B cell (primary cell): Measurements from ENCODE around the gene NAP1L1. TPM values are rescaled to one million over a fixed set of nuclear protein-coding genes. Genes with fewer than 3 reads are reported as not detected.

Experiments
- ATAC-seq: fragments of 200-7000 bp; cut with Tn5 transposase; one replicate; pipeline ENCODE4 v1.10.0; 2021; ENCODE audit warnings: low read depth, mild to moderate bottlenecking, moderate number of reproducible peaks, moderate library complexity
- CTCF ChIA-PET: fragments of 350-600 bp; sonication (Branson Sonifier 250); formaldehyde crosslinking; loops from one replicate; lab custom pipeline; 2021; ENCODE audit warnings: antibody characterized with exemption, inconsistent platforms; lab: Charles Lee
- POLR2A ChIA-PET: fragments of 350-600 bp; sonication (Branson Sonifier 250); formaldehyde crosslinking; loops from one replicate; lab custom pipeline; 2021; ENCODE audit warnings: antibody characterized with exemption; lab: Charles Lee
- DNase-seq: peaks from one replicate; pipeline ENCODE4 v3.0.0; 2013
- H2AFZ ChIP-seq: 2 replicates; pipeline ENCODE4 v1.6.1; 2012; ENCODE audit warnings: mild to moderate bottlenecking, low read depth, low read length; ENCODE audit not compliant: insufficient read depth, poor library complexity, severe bottlenecking
- H3K27ac ChIP-seq, 2 donors: 1 replicate in 1 of 2; 2 replicates in 1 of 2; pipeline ENCODE4 v1.5.1; 2012 to 2013; ENCODE audit warnings: low read length in 2 of 2, mild to moderate bottlenecking in 2 of 2, moderate library complexity in 1 of 2
- H3K27me3 ChIP-seq, 4 experiments: fragments of 200-600 bp in 1 of 4; sonication (generic) in 1 of 4; replicated peaks in 1 of 4; 1 replicate in 2 of 4; 2 replicates in 2 of 4; pipeline versions ENCODE4 v1.6.1 to v1.7.0; 2013 to 2016; ENCODE audit warnings: low read length in 3 of 4, mild to moderate bottlenecking in 2 of 4, mixed read lengths in 1 of 4, moderate library complexity in 1 of 4; ENCODE audit not compliant: insufficient read depth in 4 of 4, control insufficient read depth in 3 of 4; ENCODE audit errors: control extremely low read depth in 1 of 4
- H3K36me3 ChIP-seq, 2 experiments: replicated peaks in 1 of 2; 1 replicate in 1 of 2; 2 replicates in 1 of 2; pipeline versions ENCODE4 v1.6.1 to v1.7.1; 2013; ENCODE audit warnings: low read length in 1 of 2; ENCODE audit not compliant: insufficient read depth in 2 of 2, control insufficient read depth in 1 of 2; ENCODE audit errors: control extremely low read depth in 1 of 2, extremely low read depth in 1 of 2
- H3K4me1 ChIP-seq, 2 donors: fragments of 200-600 bp in 1 of 2; sonication (generic) in 1 of 2; 1 replicate in 1 of 2; 2 replicates in 1 of 2; pipeline versions ENCODE4 v1.5.1 to v1.6.1; 2013 to 2017; ENCODE audit warnings: low read length in 2 of 2; ENCODE audit not compliant: control insufficient read depth in 2 of 2, insufficient read depth in 2 of 2
- H3K4me2 ChIP-seq: replicated peaks from 2 replicates; pipeline ENCODE3; 2012; ENCODE audit warnings: mild to moderate bottlenecking, low read depth, low read length; ENCODE audit not compliant: poor library complexity, severe bottlenecking
- H3K4me3 ChIP-seq, 5 experiments: fragments of 200-600 bp in 1 of 5; sonication (generic) in 1 of 5; 1 replicate in 3 of 5; 2 replicates in 2 of 5; pipeline versions ENCODE4 v1.5.1 to v1.7.0; 2011 to 2016; ENCODE audit warnings: low read length in 4 of 5, mild to moderate bottlenecking in 4 of 5, low read depth in 2 of 5, control low read depth in 1 of 5, moderate library complexity in 1 of 5; ENCODE audit not compliant: insufficient read depth in 1 of 5; ENCODE audit errors: control extremely low read depth in 1 of 5, extremely low read depth in 1 of 5
- H3K79me2 ChIP-seq: fragments of 200-600 bp; sonication (generic); one replicate; pipeline ENCODE4 v1.6.0; 2016; ENCODE audit warnings: low read length; ENCODE audit not compliant: control insufficient read depth, insufficient read depth
- H3K9ac ChIP-seq: fragments of 200-600 bp; sonication (generic); 2 replicates; pipeline ENCODE4 v1.6.1; 2017; ENCODE audit warnings: mild to moderate bottlenecking, low read length, moderate library complexity
- H3K9me3 ChIP-seq, 3 donors: one replicate each; pipeline versions ENCODE4 v1.6.1 to v1.7.1; 2013; ENCODE audit warnings: low read length in 2 of 3; ENCODE audit not compliant: control insufficient read depth in 2 of 3, insufficient read depth in 1 of 3; ENCODE audit errors: control extremely low read depth in 1 of 3
- H4K20me1 ChIP-seq: 2 replicates; pipeline ENCODE4 v1.6.0; 2012; ENCODE audit warnings: mild to moderate bottlenecking, low read length; ENCODE audit not compliant: insufficient read depth, control insufficient read depth, poor library complexity, severe bottlenecking
- H3K27ac Mint-ChIP-seq: one replicate; pipeline ENCODE4 v1.8.0; 2021; ENCODE audit warnings: mixed read lengths
- H3K27me3 Mint-ChIP-seq: one replicate; pipeline ENCODE4 v1.8.0; 2021; ENCODE audit warnings: mixed read lengths
- H3K4me1 Mint-ChIP-seq: one replicate; pipeline ENCODE4 v1.8.0; 2021; ENCODE audit warnings: mixed read lengths
- H3K4me3 Mint-ChIP-seq: one replicate; pipeline ENCODE4 v1.8.0; 2021; ENCODE audit warnings: mixed read lengths
- H3K9me3 Mint-ChIP-seq: one replicate; pipeline ENCODE4 v1.8.0; 2022; ENCODE audit warnings: mixed read lengths; ENCODE audit not compliant: insufficient read depth
- EZH2 ChIP-seq: IDR thresholded peaks from 2 replicates; pipeline ENCODE4 v1.6.1; 2012; ENCODE audit warnings: borderline replicate concordance, low read depth, mild to moderate bottlenecking, moderate library complexity, low read length; ENCODE audit not compliant: insufficient read depth, poor library complexity, severe bottlenecking
- WGBS: methylation state at CpG from one replicate; pipeline ENCODE4 v1.1.5; 2013; ENCODE audit warnings: missing lambda C conversion rate; ENCODE audit not compliant: insufficient coverage; 5-methylcytosine and 5-hydroxymethylcytosine counted together
- intact Hi-C: fragments of 100-400 bp; cut with micrococcal nuclease; formaldehyde crosslinking; loops from one replicate; pipeline ENCODE4 v1.10.0; 2022
- polyA plus RNA-seq: library from polyadenylated mRNA; depleted of rRNA; stranded (reverse); fragments of >200 nt; gene quantifications from 2 replicates; pipeline ENCODE4 v1.2.3, GENCODE V29; 2012
- total RNA-seq, 2 donors: library from RNA; stranded (reverse); fragments of 120-200 nt in 1 of 2; gene quantifications; 1 replicate in 1 of 2; 2 replicates in 1 of 2; pipeline versions ENCODE4 v1.2.3 to v1.2.4, GENCODE V29; 2013 to 2022
- TF ChIP-seq, protein P1 (sequence below): fragments of 200-600 bp; IDR thresholded peaks from one replicate; pipeline ENCODE4 v1.8.0; 2022; ENCODE audit warnings: antibody characterized with exemption, mild to moderate bottlenecking

The NAP1L1 gene
- total and polyA plus RNA-seq, 2 donors (not counting 1 experiment from before 2014, with no cell fraction given) = 165 to 766 TPM

GRCh38 chr12:76047060-76047459, 37.4 kb downstream of the NAP1L1 start:
- Histone ChIP-seq H3K9me3 (no peaks in the 10 kb centered on the region), H3K9ac (no peak overlapping the region), H3K4me3 (no peak overlapping the region), H3K79me2 (no peaks in the 10 kb centered on the region), H3K4me1 (no peaks in the 10 kb centered on the region), H2AFZ (no peak overlapping the region), H3K36me3 (peaks cover 4 to 23% of the 10 kb centered on the region in 2 experiments), H4K20me1 (no peaks in the 10 kb centered on the region), H3K4me2 (no peak overlapping the region), H3K27ac (no peak overlapping the region), H3K27me3 (no peaks in the 10 kb centered on the region)
- Mint-ChIP-seq H3K9me3 (no peaks in the 10 kb centered on the region), H3K27me3 (no peaks in the 10 kb centered on the region), H3K4me3 (no peak overlapping the region), H3K27ac (no peak overlapping the region), H3K4me1 (no peaks in the 10 kb centered on the region)
- DNase-seq = no peak
- no CpG with 5 or more reads among the region's 2 CpGs for WGBS
- ATAC-seq = no peak
- POLR2A ChIA-PET = interaction anchor here (0.6 kb wide), 1 partner anchor 15 kb away, joined by 4 read pairs; no protein-coding TSS in a partner anchor
- TF ChIP-seq, protein P1, sequence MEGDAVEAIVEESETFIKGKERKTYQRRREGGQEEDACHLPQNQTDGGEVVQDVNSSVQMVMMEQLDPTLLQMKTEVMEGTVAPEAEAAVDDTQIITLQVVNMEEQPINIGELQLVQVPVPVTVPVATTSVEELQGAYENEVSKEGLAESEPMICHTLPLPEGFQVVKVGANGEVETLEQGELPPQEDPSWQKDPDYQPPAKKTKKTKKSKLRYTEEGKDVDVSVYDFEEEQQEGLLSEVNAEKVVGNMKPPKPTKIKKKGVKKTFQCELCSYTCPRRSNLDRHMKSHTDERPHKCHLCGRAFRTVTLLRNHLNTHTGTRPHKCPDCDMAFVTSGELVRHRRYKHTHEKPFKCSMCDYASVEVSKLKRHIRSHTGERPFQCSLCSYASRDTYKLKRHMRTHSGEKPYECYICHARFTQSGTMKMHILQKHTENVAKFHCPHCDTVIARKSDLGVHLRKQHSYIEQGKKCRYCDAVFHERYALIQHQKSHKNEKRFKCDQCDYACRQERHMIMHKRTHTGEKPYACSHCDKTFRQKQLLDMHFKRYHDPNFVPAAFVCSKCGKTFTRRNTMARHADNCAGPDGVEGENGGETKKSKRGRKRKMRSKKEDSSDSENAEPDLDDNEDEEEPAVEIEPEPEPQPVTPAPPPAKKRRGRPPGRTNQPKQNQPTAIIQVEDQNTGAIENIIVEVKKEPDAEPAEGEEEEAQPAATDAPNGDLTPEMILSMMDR = no peak
- no peak for TF ChIP-seq EZH2
- intact Hi-C loops = no loop called here
- CTCF ChIA-PET = interaction anchor here (1.2 to 2.4 kb wide), 3 partner anchors 10 to 520 kb away, joined by 5 to 7 read pairs (median 6); no protein-coding TSS in a partner anchor

DNA sequence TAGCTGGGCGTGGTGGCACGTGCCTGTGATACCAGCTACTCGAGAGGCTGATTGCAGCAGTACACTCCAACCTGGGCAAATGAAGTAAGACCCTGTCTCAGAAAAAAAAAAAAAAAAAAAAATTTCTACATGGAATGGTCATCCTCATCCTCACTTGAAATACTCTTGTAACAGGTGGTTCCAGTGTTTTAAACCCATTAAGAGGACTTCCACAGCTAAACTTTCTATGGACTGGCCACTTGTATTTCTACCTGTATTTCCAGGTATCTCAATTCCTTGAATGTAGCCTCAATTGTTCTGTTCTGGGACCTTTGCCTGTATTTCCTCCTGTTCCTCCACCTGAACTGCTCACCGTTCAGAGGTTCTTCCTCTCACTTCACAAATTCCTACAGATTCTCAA, 41.1 kb downstream of the NAP1L1 start:
- intact Hi-C loops = no loop called here
- H4K20me1 ChIP-seq = no peaks in the 10 kb centered on the region
- Mint-ChIP-seq H3K27me3 (no peaks in the 10 kb centered on the region), H3K9me3 (no peaks in the 10 kb centered on the region), H3K4me3 (no peak overlapping the region), H3K4me1 (no peaks in the 10 kb centered on the region), H3K27ac (no peak overlapping the region)
- no peak overlapping the region for H3K4me2 ChIP-seq
- H3K79me2 ChIP-seq = no peaks in the 10 kb centered on the region
- peaks cover 0 to 1% of the 10 kb centered on the region in 2 experiments for H3K36me3 ChIP-seq
- H3K4me1 ChIP-seq = no peaks in the 10 kb centered on the region
- no peak overlapping the region for H3K27ac ChIP-seq
- DNase-seq (no peak), ATAC-seq (no peak)
- no peak overlapping the region for H2AFZ ChIP-seq
- no peak overlapping the region for H3K9ac ChIP-seq
- POLR2A ChIA-PET = no interaction called here
- no peak overlapping the region for H3K4me3 ChIP-seq
- WGBS = 100% methylated on average over 1 of the region's 4 CpGs
- CTCF ChIA-PET = interaction anchor here (1.2 to 1.4 kb wide), 2 partner anchors 413 to 517 kb away, joined by 3 to 6 read pairs; no protein-coding TSS in a partner anchor
- H3K9me3 ChIP-seq = no peaks in the 10 kb centered on the region
- no peaks in the 10 kb centered on the region for H3K27me3 ChIP-seq
- no peak for TF ChIP-seq EZH2
- TF ChIP-seq, protein P1 = no peak
